Measurements from ENCODE around the gene VWDE.

DNA sequence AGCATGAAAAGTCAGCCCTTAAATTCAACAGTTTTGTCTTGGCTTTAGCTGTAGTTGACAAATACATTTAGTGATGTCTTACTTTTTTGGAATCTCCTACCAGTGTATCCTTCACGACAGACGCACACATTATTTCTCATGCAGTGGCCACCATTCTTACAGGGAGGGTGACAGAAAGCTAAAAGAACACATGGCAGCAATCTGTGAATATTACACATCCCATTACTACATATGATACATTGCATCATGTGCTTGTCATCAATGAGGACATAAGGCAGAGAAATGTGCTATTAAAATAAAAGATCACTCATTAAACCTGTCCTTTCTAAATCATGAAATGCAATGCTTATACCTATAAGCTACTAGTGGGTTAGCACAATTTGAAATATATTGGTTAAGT, 66.6 kb downstream of the VWDE start:
- TF ChIP-seq, protein P1, sequence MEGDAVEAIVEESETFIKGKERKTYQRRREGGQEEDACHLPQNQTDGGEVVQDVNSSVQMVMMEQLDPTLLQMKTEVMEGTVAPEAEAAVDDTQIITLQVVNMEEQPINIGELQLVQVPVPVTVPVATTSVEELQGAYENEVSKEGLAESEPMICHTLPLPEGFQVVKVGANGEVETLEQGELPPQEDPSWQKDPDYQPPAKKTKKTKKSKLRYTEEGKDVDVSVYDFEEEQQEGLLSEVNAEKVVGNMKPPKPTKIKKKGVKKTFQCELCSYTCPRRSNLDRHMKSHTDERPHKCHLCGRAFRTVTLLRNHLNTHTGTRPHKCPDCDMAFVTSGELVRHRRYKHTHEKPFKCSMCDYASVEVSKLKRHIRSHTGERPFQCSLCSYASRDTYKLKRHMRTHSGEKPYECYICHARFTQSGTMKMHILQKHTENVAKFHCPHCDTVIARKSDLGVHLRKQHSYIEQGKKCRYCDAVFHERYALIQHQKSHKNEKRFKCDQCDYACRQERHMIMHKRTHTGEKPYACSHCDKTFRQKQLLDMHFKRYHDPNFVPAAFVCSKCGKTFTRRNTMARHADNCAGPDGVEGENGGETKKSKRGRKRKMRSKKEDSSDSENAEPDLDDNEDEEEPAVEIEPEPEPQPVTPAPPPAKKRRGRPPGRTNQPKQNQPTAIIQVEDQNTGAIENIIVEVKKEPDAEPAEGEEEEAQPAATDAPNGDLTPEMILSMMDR (IDR thresholded peaks at IDR 0.05; ENCODE audit: low read length): no peak
- TF ChIP-seq EZH2 (optimal IDR thresholded peaks at IDR 0.05; ENCODE audit: low read depth, low read length) (no peak), EZH2phosphoT487 (IDR thresholded peaks at IDR 0.05; ENCODE audit: low read length) (no peak)
